Activated naive CD8-positive, alpha-beta T cell treated with anti-CD3 and anti-CD28 coated beads, Interleukin-2, amount 50 U/mL, for 16 hours (primary cell): Measurements from ENCODE around the gene PIGW.

Experiments
- DNase-seq: peaks from one replicate; pipeline ENCODE4 v3.0.0-alpha.2; 2020; ENCODE audit warnings: low read depth, low spot score

Gene PIGW

DNA sequence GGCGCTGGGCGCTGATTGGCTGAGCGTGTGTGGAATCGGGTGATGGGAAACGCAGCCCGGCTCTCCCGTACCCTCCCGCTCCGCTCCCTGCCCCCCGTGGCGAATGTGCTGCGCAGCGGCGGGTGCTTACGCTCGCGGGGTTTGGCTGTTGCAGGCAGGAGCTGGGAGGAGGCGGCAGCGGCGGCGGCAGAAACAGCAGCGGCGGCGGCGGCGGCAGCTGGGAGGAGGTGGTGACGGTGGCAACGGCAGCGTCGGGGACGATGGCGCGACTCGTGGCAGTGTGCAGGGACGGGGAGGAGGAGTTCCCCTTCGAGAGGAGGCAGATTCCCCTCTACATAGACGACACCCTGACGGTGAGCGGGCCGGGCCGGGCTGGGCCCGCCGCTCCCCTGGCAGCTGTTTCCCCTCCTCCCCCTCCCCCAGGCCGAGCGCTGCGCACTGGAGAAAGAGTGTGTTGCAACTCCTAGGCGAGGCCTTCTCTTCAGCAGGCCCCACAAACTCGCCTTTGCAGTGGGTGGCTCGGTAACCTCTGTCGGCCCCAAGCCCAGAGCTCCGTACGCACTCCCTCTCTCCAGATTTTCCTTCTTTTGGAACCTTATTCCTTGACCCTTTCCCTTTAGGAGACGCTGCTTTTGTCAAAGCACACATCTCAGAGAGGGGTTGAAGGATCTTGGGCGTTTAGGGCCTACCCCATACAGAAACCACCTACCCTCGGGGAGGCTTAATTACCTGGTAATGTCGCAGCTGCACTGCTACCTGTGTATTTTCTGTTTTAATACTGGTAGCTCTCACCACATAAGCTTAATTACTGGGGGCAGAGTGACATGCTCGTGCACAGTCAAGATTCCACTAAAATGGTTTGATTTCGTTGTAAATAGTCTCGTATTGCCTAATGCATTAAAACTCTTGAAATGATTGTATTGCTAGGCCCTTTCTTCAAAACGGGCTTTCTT is 11.0 kb downstream of the PIGW start:
- DNase-seq = peak; percentile 92

DNA sequence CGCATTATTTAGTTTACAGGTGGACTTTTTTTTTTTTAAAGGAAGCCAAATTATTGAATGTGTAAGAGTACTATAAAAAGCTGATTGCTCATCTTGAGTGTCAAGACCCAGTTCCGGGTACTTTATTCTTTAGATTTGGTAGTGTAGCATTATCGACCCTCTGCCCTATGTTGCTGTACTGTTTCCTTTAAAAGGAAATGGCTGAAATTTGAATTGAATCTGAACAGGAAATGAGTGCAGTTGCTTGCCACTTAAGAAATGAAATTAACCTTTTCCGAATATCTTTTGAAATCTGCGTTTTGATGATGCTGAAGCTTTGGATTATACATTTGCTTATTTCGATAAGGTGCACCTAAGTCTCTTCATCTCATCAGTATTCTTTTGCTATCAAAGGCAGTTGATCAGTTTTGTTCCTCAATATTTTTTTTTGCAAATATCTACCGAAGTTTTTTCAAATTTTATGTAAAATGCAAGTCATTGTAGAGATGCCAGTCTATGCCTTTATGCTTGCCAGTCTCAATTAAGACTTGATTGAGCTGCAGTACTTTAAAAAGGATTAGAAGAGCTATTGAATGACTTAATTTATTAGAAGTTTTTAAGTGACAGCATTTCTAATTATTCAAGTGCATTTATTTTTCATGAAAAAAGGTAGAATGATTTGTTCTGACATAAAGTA is 11.8 kb downstream of the PIGW start:
- DNase-seq = no peak

DNA sequence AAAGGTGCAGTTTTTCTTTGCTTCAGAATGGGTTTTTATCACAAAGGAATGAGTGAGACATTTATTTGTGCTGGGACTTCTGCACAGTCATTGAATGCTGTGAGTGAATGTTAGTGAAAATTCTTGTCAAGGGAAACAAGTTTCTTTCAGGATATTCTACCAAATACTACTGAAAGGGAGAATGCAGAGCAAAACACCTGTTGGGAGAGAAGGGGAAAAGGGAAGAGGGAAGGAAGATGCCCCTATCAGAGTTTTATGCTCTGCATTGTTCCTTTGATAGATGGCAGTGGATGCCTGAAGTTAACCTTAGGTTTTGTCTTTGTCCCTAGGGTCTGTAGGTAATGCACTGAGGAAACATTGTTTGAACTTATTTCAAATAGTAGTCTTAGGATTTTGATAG is 13.0 kb downstream of the PIGW start:
- DNase-seq = no peak

DNA sequence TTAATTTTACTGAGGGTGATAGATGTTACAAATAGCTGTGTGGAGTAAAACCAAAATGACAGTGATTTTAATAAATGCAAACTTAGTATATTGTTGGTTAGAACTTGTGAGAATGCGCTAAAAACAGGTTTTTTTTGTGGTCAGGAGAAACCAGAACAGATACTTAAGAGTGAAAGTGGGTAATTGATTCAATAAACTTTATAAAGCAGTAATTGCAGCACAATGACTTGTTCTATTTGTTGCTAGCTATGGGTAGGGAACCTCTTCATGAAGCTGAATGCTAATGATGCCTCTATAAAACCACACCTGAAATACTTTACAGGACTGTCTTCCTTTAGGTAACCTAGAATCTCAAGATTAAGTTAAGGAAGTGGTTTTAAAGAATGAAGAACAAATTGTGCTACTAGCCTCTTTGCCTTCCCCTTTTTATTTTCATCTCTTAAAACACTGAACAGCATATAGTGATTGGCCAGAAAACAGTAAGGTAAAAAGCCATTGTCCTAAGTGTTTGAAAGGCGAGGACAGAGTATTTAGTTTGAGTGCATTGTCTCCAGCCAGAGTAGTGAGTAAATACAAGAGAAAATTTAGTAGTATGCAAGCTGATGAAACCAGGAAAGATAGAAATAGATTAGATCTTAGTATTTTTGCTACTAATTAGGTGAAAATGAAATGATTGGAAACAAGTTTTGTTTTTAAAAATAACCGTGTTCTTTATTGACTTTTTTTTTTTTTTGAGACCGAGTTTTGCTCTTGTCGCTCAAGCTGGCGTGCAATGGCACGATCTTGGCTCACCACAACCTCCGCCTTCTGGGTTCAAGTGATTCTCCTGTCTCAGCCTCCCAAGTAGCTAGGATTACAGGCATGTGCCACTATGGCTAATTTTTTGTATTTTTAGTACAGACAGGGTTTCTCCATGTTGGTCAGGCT is 16.0 kb downstream of the PIGW start:
- DNase-seq = no peak

DNA sequence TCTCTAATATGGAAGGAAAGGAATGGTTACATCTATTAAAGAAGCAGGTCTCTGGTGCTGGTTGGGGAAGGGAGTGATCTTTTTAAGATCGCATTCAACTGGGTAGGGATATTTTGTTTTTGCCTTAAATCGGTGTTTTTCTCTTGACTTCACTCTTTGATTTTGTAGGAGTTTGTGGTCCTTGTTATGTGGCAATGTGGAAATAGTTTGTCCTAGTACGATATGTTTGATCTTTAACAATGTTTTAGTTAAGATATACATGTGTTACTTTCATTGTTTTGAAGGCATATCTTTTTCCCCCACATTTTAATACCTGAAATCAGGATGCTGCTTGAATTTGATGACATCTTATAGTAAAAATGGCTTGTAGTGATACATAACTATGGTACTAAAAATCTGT is 18.7 kb downstream of the PIGW start:
- DNase-seq = no peak

DNA sequence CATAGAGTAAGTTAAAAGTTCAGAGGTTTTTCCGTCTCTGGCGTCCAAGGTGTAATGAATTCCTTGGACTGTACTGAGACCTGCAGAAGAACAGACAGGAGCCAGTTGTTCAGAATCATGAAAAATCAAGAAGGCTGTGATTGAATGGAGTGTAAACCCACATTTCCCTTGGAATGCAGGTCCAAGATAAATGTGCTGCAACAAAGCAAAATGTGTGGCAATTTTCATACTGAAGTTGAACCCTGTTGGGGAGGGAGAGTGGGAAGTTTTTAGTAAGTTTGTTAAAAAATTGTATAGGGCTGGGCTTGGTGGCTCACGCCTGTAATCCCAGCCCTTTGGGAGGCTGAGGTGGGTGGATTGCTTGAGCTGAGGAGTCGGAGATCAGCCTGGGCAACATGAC is 31.3 kb downstream of the PIGW start:
- no peak for DNase-seq

DNA sequence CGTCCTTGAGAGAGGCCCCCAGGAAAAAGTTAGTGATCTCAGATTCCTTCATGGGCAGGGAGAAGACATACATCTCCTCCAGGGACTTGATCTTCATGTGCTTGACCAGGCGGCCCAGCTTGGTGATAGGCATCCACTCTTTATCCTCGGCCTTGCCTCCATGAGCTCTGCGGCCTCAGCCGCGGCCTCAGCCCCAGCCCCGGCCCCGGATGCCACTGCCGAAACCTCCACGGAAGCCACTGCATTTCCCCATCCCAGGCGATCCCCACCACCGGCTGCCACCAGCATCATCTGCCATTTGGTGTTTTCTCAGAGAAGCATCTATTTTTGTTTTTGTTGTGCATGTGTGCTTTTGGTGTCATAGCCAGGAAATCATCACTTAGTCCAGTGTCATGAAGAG is 40.2 kb downstream of the PIGW start:
- no peak for DNase-seq

DNA sequence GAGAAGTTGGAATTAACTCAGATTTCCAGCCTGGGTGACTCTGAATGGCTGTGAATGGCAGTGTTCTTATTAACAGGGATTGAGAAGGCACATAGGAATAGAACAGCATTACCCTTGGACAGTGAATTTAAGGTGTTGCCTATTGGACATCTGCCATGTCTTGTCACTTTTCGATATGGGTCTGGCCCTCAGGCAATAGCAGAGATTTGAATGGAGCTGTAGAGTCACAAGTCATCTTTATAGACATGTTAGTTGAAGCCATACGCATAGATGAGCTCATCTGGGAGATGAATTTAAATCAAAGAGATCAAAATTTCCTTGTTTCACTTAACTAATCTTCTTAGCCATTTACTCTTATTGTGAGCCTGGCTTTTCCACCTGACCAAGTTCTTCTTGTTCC is 42.0 kb downstream of the PIGW start:
- DNase-seq = no peak

DNA sequence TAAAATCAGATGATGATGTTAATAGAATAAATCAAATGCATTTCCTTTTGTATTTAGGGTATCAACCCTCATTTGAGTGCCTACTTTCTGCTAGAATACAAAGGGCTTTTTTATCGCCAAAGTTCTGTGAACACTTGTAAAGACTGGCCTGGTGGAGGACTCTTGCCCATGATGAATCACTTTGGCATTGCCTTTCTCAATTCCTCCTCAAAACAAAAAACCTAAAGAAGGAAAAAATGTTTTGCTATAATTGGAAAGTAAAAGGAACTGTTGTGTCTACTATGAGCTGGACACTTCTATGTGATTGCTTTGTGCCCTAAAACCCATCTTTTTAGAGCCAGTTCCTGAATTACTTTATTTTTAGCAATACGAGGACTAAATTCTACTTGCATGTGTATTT is 43.9 kb downstream of the PIGW start:
- no peak for DNase-seq

DNA sequence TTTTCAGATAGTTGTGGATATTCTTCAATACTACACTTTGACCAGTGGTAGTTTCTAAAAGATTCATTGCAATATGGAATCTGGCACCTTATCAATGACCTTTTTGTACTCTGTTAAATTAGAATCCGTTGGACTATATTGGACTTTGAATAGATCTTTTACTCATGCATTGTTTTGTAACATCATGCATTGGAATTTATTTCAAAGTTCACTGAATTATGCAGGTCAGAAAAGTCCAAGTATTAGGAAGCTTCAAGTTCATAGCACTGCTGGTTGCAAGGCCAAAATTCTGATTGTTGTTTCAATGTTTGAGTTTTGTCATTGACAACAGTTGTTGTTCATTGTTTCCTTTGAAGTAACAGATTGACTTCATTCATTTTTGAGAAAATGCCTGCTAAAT is 49.0 kb downstream of the PIGW start:
- no peak for DNase-seq

DNA sequence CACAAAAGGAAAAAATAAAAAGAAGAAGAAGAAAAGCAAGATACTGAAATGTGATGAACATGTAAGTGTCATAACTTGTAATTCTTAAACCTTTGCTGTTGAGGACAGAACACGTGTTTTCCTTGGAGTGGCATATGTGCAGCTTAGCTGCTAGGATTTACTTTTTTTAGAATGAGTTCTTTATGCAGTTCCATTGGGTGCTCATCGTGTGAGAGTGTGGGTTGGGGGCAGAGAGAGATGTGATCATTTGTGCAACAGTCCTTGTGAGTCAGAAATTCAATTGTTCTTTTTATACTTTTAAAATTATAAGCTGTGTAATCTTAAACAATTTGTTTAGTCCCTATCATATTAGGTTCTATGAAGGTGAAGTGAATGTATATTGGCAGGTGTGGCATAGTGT is 51.4 kb downstream of the PIGW start:
- DNase-seq = no peak
